Measurements from ENCODE around the gene UROC1. TPM values are rescaled to one million over a fixed set of nuclear protein-coding genes. Genes with fewer than 3 reads are reported as not detected.

The UROC1 gene
- total RNA-seq, 1 donor from 2014 or later, result not detected

DNA sequence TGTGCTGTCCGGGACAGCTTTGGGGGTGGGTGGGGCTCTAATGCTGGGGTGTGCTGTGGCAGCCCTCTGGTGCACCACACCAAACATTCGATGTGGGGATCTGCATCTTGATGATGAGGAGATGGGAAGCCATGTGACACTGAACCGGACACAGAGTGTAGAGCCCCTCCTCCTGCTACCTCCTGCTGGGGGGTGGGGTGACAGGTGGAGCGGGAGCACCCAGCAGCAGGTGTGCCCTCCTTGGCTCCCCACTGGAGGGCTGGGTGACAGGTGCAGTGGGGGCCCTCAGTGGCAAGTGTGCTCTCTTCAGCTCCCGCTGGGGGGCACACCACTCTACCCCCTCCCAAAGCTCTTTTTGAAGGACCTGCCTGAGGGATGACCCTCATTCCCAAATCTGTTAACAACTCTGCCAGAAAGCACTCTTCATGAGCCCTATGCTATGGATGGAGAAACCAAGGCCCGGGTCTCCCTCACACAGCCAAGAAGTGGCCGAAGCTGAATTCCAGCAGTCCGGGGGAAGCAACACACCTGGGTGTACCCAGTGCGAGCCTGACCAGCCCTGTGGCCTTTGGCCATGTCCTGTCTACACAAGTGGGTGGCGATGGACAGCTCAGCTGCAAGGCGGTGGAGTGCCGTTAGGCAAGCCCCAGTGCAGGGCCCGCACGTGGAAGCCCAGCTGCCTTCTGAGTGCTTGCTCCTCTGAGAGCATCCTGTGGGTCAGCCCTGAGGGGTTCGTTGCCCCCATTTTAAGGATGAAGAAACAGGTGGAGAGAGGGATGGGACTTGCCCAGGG lies 609 bp upstream of the UROC1 start:
- DNase-seq (ENCODE audit: low read depth), result no peak

DNA sequence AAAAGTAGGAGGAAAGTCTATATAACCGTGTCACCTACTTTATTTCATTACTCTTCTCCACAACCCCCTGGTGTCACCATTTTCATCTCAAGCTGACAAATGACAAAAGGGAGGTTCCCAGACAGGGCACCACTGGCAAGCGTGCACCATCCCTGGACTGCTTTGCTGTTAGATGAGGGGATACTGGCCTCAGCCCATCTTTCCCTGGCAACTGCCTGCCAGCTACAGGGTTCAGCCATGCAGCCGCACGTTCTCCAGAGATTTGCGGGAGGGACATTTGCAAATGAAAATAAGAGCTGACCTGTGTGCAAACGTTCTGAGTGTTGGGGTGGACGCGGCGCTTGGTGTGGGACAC lies 660 bp downstream of the UROC1 start:
- TF ChIP-seq, protein P1, sequence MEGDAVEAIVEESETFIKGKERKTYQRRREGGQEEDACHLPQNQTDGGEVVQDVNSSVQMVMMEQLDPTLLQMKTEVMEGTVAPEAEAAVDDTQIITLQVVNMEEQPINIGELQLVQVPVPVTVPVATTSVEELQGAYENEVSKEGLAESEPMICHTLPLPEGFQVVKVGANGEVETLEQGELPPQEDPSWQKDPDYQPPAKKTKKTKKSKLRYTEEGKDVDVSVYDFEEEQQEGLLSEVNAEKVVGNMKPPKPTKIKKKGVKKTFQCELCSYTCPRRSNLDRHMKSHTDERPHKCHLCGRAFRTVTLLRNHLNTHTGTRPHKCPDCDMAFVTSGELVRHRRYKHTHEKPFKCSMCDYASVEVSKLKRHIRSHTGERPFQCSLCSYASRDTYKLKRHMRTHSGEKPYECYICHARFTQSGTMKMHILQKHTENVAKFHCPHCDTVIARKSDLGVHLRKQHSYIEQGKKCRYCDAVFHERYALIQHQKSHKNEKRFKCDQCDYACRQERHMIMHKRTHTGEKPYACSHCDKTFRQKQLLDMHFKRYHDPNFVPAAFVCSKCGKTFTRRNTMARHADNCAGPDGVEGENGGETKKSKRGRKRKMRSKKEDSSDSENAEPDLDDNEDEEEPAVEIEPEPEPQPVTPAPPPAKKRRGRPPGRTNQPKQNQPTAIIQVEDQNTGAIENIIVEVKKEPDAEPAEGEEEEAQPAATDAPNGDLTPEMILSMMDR (IDR thresholded peaks at IDR 0.05; ENCODE audit: insufficient read depth, low read length, severe bottlenecking), result no peak
- H3K36me3 ChIP-seq (ENCODE audit: control insufficient read depth, insufficient read depth, low read length), result no peaks in the 10 kb centered on the region
- no peak overlapping the region for H3K4me3 ChIP-seq (ENCODE audit: low read depth, low read length)
- H3K27me3 ChIP-seq (ENCODE audit: control insufficient read depth, insufficient read depth, low read length), result peaks cover 2% of the 10 kb centered on the region
- DNase-seq (ENCODE audit: low read depth), result no peak
- no peak for FAIRE-seq

More for the DNA sequence above, 609 bp upstream of the UROC1 start:
- TF ChIP-seq, protein P1 (IDR thresholded peaks at IDR 0.05; ENCODE audit: insufficient read depth, low read length, severe bottlenecking), result no peak
- peaks cover 4% of the 10 kb centered on the region for H3K27me3 ChIP-seq (ENCODE audit: control insufficient read depth, insufficient read depth, low read length)
- no peak for FAIRE-seq
- H3K4me3 ChIP-seq (ENCODE audit: low read depth, low read length), result no peak overlapping the region
- no peaks in the 10 kb centered on the region for H3K36me3 ChIP-seq (ENCODE audit: control insufficient read depth, insufficient read depth, low read length)

DNA sequence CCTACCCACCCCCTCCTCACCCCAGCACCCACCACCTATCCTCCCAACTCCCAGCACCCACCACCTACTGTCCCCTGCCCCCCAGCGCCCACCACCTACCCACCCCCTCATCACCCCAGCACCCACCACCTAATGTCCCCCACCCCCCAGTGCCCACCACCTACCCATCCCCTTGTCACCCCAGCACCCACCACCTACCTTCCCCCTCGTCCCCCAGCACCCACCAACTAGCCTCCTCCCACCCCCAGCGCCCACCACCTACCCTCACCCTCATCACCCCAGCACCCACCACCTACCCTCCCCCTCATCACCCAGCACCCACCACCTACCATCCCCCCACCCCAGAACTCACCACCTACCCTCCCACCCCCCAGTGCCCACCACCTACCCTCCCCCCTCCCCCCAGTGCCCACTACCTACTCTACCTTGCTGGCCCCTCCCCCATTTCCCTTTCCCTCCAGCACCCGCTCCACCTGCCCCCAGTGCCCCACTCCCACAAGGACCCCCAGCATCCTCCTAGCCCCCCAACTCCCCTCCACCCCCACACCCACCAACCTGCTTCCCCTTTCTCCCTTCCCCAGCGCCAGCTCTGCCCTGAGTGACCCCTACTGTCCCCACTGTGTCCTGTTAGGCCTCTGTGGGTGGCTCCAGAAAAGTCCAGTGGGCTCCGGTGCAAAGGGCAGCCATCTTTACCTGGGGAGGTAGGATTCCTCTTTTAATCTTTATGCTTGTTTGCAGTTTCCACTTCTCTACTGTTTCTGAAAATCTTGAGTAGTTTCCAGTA lies 1.2 kb downstream of the UROC1 start:
- Histone ChIP-seq H3K27me3 (ENCODE audit: control insufficient read depth, insufficient read depth, low read length) (peaks cover 2% of the 10 kb centered on the region), H3K4me3 (ENCODE audit: low read depth, low read length) (no peak overlapping the region), H3K36me3 (ENCODE audit: control insufficient read depth, insufficient read depth, low read length) (no peaks in the 10 kb centered on the region)
- TF ChIP-seq, protein P1 (IDR thresholded peaks at IDR 0.05; ENCODE audit: insufficient read depth, low read length, severe bottlenecking), result no peak
- no peak for FAIRE-seq
- no peak for DNase-seq (ENCODE audit: low read depth)

DNA sequence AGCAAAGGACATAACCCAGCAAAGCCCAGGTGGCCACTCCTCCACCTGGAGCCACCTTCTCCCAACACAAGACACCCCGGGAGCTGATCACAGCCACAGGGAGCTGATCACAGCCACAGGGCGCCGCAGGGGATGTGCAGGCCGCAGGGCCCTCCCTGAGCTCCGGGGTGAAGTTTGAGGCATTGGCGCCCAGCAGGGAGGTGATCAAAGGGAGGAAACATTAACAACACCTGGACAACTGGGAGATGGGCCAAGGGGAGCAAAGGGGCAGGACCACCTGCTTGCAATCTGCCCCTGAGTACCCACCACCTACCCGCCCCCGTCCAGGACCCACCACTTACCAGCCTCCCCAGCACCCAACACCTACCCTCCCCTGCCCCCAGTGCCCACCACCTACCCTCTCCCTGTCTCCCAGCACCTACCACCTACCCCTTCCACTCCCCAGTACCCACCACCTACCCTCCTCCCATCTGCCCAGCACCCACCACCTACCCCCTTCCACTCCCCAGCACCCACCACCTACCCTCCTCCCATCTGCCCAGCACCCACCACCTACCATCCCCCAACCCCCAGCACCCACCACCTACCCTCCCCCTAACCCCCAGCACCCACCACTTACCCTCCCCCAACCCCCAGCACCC lies 2.4 kb downstream of the UROC1 start:
- H3K4me3 ChIP-seq (ENCODE audit: low read depth, low read length), result no peak overlapping the region
- FAIRE-seq, result no peak
- peaks cover 2% of the 10 kb centered on the region for H3K27me3 ChIP-seq (ENCODE audit: control insufficient read depth, insufficient read depth, low read length)
- TF ChIP-seq, protein P1 (IDR thresholded peaks at IDR 0.05; ENCODE audit: insufficient read depth, low read length, severe bottlenecking), result no peak
- H3K36me3 ChIP-seq (ENCODE audit: control insufficient read depth, insufficient read depth, low read length), result no peaks in the 10 kb centered on the region
- DNase-seq (ENCODE audit: low read depth), result no peak

DNA sequence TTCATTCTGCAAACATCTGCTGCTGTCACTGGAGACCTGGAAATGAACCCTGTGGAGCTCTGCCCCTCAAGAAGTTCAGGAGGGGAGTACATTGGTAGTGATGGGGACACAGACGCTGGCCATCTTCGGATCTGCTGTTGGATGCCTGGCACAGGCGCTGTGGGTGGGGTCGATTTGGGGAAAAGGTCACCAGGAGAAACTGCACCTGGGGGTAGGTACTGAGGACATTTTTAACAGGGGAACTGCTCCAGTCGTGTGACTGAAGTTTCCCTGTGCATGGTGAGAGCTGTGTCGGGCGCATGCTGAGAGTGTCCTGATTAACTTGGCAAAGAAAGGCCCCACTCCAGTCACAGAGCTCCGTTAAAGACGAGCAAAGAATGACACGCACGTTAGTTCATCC lies 3.4 kb downstream of the UROC1 start:
- Histone ChIP-seq H3K36me3 (ENCODE audit: control insufficient read depth, insufficient read depth, low read length) (no peaks in the 10 kb centered on the region), H3K27me3 (ENCODE audit: control insufficient read depth, insufficient read depth, low read length) (no peaks in the 10 kb centered on the region), H3K4me3 (ENCODE audit: low read depth, low read length) (no peak overlapping the region)
- no peak for FAIRE-seq
- DNase-seq (ENCODE audit: low read depth), result no peak
- TF ChIP-seq, protein P1 (IDR thresholded peaks at IDR 0.05; ENCODE audit: insufficient read depth, low read length, severe bottlenecking), result no peak
